Activated CD4-positive, alpha-beta memory T cell treated with anti-CD3 and anti-CD28 coated beads, Interleukin-2, amount 10 ng/mL, durations not matched to agents 7 days and 5 days (primary cell): ENCODE measurements around the gene MTG1. TPM values are rescaled to one million over a fixed set of nuclear protein-coding genes. Genes with fewer than 3 reads are reported as not detected.

Experiments
- CTCF ChIA-PET: fragments of 350-600 bp; sonication (Branson Sonifier 250); formaldehyde crosslinking; loops from one replicate; lab custom pipeline; 2021; ENCODE audit warnings: antibody characterized with exemption, inconsistent platforms; lab: Charles Lee
- POLR2A ChIA-PET: fragments of 350-600 bp; sonication (Branson Sonifier 250); formaldehyde crosslinking; loops from one replicate; lab custom pipeline; 2021; ENCODE audit warnings: antibody characterized with exemption; lab: Charles Lee
- DNase-seq: peaks from one replicate; pipeline ENCODE4 v3.0.0-alpha.2; 2020
- H3K27ac Mint-ChIP-seq: one replicate; pipeline ENCODE4 v1.8.0; 2021; ENCODE audit warnings: mild to moderate bottlenecking, mixed read lengths
- H3K27me3 Mint-ChIP-seq: one replicate; pipeline ENCODE4 v1.8.0; 2021; ENCODE audit warnings: mixed read lengths
- H3K36me3 Mint-ChIP-seq: one replicate; pipeline ENCODE4 v1.8.0; 2021; ENCODE audit warnings: low read depth, mixed read lengths
- H3K4me1 Mint-ChIP-seq: one replicate; pipeline ENCODE4 v1.8.0; 2021; ENCODE audit warnings: mixed read lengths
- H3K4me3 Mint-ChIP-seq: one replicate; pipeline ENCODE4 v1.8.0; 2021; ENCODE audit warnings: mild to moderate bottlenecking, mixed read lengths
- H3K9me3 Mint-ChIP-seq: one replicate; pipeline ENCODE4 v1.8.0; 2021; ENCODE audit warnings: mixed read lengths
- total RNA-seq, 2 experiments: library from RNA; stranded (reverse); gene quantifications; one replicate each; pipeline ENCODE4 v1.2.3, GENCODE V29; 2021

The MTG1 gene
- total RNA-seq, 2 experiments from 2014 or later = 41.7 to 42.2 TPM

DNA sequence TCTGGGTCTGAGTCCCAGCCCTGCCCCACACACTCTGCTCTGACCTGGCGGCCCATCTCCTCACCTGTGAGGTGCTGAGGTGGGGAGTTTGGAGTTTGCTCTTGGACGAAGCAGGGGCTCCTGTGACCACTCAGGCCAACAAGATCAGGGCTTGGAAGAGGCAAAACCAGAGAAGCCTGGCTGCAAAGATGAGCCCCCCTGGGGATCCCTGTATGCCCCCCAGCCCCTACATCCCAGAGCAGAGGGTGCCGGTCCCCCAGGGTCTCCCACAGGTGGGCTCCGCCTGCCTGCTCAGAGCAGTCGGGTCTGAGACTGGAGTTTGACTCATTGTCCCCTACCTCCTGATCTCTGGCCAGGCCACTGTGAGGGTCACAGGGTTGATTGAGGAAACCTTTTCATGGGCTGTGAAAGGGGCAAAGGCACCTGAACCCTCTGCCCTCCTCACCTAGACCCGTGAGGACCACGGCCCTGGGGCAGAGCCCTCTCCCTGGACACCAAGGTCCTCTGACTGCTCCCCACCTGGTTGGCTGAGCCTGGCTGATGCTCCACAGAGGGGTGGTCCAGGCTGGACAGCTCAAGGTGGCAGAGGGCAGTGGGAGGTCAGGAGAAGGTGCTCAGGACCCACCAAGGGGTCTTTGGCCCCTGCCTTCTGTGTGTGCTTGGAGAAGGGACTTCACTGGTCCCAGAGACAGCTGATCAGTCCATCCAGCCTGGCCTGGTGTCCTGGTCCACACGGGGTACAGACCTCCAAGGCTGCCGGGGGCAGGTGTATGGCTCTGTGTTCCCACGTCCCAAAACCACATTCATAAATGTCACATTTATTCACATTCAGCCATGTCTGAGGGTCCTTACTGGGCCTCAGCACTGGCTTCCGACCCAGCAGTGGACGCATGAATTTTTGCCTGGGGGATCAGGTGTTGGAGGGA, 50.6 kb downstream of the MTG1 start:
- H3K27ac Mint-ChIP-seq = no peak overlapping the region
- POLR2A ChIA-PET = no interaction called here
- H3K4me1 Mint-ChIP-seq = peaks cover 24% of the 10 kb centered on the region
- peaks cover 16% of the 10 kb centered on the region for H3K27me3 Mint-ChIP-seq
- peaks cover 31% of the 10 kb centered on the region for H3K36me3 Mint-ChIP-seq
- H3K4me3 Mint-ChIP-seq = no peak overlapping the region
- CTCF ChIA-PET = interaction anchor here (0.5 to 0.8 kb wide), 2 partner anchors 48 to 114 kb away, joined by 3 to 9 read pairs; no protein-coding TSS in a partner anchor
- no peak for DNase-seq
- H3K9me3 Mint-ChIP-seq = peaks cover 36% of the 10 kb centered on the region

DNA sequence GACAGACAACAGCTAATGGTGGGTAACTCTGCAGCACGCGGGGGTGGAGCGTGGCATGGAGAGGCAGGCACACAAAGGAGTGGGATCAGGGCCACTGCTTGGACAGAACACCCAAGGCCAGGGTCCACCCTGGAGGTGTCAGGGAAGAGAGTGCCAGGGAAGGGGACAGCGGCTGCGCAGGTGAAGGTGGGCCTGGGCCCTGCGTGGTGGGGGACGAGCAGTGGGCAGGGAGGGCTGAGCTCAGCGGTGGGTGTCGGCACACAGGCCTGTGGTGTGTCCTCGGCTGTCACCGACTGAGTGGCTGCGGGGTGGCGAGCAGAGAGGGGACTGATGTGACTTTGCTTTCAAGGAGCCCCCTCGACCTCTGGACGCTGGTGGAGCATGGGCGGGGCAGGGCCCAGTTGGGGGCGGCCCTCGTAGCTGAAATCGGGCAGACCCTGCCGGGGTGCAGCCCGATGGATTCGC, 51.3 kb downstream of the MTG1 start:
- Mint-ChIP-seq H3K36me3 (peaks cover 31% of the 10 kb centered on the region), H3K4me3 (no peak overlapping the region), H3K27me3 (peaks cover 16% of the 10 kb centered on the region), H3K9me3 (peaks cover 36% of the 10 kb centered on the region), H3K27ac (no peak overlapping the region), H3K4me1 (peaks cover 22% of the 10 kb centered on the region)
- ChIA-PET CTCF (interaction anchor here (0.5 to 0.8 kb wide), 2 partner anchors 47 to 115 kb away, joined by 3 to 9 read pairs; no protein-coding TSS in a partner anchor), POLR2A (no interaction called here)
- DNase-seq = no peak

DNA sequence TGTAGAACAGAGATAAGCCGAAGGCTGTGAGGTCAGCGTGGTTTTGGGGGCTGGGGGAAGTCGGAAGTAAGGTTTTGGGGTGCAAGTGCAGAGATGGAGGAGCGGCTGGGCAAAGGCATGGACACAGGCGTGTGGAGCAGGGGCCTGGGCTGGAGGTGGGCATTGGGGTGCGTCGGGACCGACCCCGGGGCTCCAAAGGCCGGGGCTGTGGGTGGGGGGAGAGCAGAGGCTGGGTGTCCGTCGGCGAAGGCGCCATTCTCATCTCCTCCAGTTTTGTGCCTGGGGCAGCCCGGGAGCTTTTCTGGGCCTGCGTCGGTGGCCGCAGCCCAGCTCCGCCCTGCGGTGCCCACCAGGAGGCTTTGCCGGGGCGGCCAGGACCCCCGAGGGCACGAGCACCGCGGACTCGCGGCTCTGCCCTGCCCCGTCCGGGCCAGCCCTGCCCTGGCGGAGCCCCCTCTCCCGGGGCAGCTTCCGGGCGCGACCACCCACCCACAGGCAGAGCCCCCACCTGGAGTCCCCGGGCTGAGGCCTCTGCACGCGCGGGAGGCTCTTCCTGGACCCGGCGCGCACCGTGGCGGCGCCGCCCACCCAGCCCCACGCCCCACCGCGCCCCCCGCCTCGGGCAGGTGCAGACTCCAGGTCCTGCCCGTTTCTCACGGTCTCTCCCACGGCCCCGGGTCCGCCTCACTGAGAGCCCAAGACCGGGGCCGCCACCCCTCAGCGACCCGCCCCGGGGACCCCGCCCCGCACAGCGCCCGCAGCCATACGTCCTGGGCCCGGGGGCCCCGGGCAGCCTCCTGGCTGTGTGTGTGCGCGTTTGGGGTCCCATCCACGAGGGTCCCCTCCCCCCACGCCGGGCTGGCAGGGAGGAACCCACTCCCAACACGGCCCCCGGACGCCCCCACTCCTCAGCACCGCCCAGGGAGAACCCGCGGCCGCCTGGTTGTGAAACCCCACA, 52.1 kb downstream of the MTG1 start:
- POLR2A ChIA-PET = no interaction called here
- CTCF ChIA-PET = interaction anchor here (0.8 kb wide), 1 partner anchor 46 kb away, joined by 3 read pairs; no protein-coding TSS in a partner anchor
- H3K36me3 Mint-ChIP-seq = peaks cover 31% of the 10 kb centered on the region
- H3K27me3 Mint-ChIP-seq = peaks cover 16% of the 10 kb centered on the region
- H3K27ac Mint-ChIP-seq = no peak overlapping the region
- DNase-seq = no peak
- peaks cover 36% of the 10 kb centered on the region for H3K9me3 Mint-ChIP-seq
- H3K4me3 Mint-ChIP-seq = no peak overlapping the region
- H3K4me1 Mint-ChIP-seq = peaks cover 19% of the 10 kb centered on the region

DNA sequence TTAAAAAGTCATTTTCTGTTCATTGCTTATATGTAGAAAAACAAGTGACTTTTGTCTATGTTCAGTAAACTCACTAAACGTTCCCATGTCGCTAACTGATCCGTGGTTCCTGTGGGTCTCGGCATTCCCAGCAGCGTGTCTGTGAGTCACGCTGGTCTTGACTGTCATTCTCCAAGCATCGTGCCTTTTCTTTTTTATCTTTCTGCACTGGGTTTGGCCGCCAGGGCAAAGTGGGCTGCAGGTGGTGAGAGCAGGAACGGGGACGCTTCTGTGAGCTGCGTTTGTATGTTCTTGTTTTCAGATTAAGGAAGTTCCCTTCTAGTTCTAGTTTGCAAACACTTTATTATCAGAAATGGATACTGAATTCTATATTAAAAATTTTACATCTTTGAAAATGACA, 53.0 kb downstream of the MTG1 start:
- peaks cover 36% of the 10 kb centered on the region for H3K9me3 Mint-ChIP-seq
- ChIA-PET POLR2A (no interaction called here), CTCF (no interaction called here)
- no peak overlapping the region for H3K27ac Mint-ChIP-seq
- peaks cover 14% of the 10 kb centered on the region for H3K4me1 Mint-ChIP-seq
- no peak for DNase-seq
- peaks cover 31% of the 10 kb centered on the region for H3K36me3 Mint-ChIP-seq
- H3K27me3 Mint-ChIP-seq = peaks cover 16% of the 10 kb centered on the region
- no peak overlapping the region for H3K4me3 Mint-ChIP-seq

DNA sequence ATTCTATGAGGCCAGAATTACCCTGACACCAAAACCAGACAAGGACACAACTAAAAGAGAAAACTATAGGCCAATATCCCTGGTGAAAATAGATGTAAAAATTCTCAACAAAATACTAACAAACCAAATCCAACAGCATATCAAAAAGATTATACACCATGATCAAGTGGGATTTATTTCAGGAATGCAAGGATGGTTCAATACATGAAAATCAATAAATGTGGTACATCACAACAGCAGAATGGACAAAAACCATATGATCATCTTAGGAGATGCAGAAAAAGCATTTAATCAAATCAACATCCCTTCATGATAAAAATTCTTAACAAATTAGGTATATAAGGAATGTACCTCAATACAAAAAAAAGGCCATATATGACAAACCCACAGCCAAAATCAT, 54.2 kb downstream of the MTG1 start:
- no peak for DNase-seq
- Mint-ChIP-seq H3K4me3 (no peak overlapping the region), H3K4me1 (peaks cover 2% of the 10 kb centered on the region), H3K27ac (no peak overlapping the region), H3K27me3 (peaks cover 17% of the 10 kb centered on the region), H3K9me3 (peaks cover 36% of the 10 kb centered on the region), H3K36me3 (peaks cover 31% of the 10 kb centered on the region)
- ChIA-PET POLR2A (no interaction called here), CTCF (no interaction called here)

DNA sequence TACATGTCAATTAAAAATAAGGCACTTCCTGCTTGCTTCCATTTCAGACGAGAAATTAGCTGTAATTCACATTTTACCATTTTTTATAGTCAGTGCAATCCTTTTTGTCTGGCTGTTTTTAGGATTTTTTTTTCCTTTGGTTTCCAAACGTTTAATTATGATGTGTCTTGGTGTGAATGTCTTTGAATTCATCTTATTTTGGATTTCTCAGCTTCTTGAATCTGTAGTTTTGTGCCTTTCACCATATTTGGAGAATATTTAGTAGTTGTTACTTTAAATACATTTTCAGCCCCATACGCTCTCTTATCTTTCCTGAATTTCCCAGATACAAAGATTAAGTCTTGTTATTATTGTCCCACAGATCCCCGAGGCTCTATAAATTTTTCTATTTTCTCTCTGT, 57.4 kb downstream of the MTG1 start:
- Mint-ChIP-seq H3K4me3 (no peak overlapping the region), H3K27me3 (peaks cover 20% of the 10 kb centered on the region), H3K27ac (no peak overlapping the region), H3K36me3 (peaks cover 25% of the 10 kb centered on the region), H3K4me1 (peaks cover 2% of the 10 kb centered on the region), H3K9me3 (peaks cover 28% of the 10 kb centered on the region)
- CTCF ChIA-PET = interaction anchor here (1.2 to 1.4 kb wide), 2 partner anchors 13 to 69 kb away, joined by 4 to 5 read pairs; no protein-coding TSS in a partner anchor
- POLR2A ChIA-PET = interaction anchor here (1.2 kb wide), 1 partner anchor 9 kb away, joined by 3 read pairs; no protein-coding TSS in a partner anchor
- no peak for DNase-seq

DNA sequence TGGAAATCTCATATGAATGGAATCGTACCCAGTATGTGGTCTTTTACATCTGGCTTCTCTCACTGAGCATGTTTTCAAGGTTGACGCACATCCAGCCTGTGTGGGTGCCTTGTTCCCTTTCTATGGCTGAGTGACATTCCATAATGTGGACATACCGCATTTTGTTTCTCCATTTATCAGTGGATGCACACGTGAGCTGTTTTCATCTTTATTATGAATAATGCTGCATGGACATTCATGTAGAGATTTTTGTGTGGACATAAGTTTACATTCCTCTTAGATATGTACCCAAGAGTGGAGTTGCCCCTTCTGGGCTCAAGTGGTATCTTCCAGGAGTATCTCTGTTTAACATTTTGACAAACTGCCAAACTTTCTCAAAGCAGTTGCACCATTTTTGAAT, 58.5 kb downstream of the MTG1 start:
- peaks cover 17% of the 10 kb centered on the region for H3K36me3 Mint-ChIP-seq
- no peak for DNase-seq
- H3K4me3 Mint-ChIP-seq = no peak overlapping the region
- H3K4me1 Mint-ChIP-seq = peaks cover 2% of the 10 kb centered on the region
- ChIA-PET CTCF (no interaction called here), POLR2A (no interaction called here)
- no peak overlapping the region for H3K27ac Mint-ChIP-seq
- peaks cover 20% of the 10 kb centered on the region for H3K9me3 Mint-ChIP-seq
- peaks cover 18% of the 10 kb centered on the region for H3K27me3 Mint-ChIP-seq

DNA sequence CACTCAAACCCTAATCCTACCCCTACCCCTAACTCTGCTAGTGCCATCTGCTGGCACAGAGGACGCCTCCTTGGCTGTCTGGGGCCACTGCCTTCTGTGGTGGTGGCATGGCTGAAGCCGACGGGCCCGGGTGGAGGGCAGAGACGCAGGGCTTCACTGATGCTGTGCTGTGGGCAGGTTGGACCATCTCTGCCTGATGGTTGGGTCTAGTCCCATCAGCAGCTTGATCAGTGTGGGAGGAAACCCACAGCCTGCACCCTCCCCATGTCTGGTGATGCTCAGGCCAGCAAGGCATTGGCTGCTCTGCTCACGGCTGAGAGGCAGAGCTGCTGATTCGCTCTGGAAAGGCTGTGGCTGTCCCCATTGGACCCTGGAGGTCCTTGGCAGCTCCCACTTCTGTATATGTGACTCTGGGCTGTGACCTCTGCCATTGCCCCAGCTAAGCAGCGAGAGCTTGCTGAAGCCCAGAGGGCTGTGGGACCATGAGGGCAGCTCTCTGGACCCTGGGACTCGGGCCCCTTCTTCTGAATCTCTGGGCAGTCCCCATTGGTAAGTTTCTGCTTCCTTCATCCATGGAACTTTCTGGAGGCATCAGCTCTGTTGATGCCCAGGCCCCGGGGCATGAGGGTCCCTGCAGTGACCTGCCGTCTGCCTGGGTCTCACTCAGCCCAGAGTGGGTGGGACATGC, 59.7 kb downstream of the MTG1 start, which contains the start of gene SCART1:
SCART1 (plus strand) TSS at position 430 of the 688 bp plus-strand sequence; CDS start at position 483, 53 bp downstream.
- Mint-ChIP-seq H3K4me3 (peak within 1 kb of the TSS; percentile 32), H3K27ac (no peak within 1 kb of the TSS), H3K4me1 (peaks cover 2% of the 10 kb centered on the region), H3K27me3 (peaks cover 11% of the 10 kb centered on the region), H3K36me3 (peaks cover 7% of the 10 kb centered on the region), H3K9me3 (peaks cover 8% of the 10 kb centered on the region)
- CTCF ChIA-PET = interaction anchor here (0.6 to 1.0 kb wide), 2 partner anchors 15 to 22 kb away, joined by 3 read pairs; no protein-coding TSS in a partner anchor
- peak; percentile 31 for DNase-seq
- POLR2A ChIA-PET = no interaction called here

DNA sequence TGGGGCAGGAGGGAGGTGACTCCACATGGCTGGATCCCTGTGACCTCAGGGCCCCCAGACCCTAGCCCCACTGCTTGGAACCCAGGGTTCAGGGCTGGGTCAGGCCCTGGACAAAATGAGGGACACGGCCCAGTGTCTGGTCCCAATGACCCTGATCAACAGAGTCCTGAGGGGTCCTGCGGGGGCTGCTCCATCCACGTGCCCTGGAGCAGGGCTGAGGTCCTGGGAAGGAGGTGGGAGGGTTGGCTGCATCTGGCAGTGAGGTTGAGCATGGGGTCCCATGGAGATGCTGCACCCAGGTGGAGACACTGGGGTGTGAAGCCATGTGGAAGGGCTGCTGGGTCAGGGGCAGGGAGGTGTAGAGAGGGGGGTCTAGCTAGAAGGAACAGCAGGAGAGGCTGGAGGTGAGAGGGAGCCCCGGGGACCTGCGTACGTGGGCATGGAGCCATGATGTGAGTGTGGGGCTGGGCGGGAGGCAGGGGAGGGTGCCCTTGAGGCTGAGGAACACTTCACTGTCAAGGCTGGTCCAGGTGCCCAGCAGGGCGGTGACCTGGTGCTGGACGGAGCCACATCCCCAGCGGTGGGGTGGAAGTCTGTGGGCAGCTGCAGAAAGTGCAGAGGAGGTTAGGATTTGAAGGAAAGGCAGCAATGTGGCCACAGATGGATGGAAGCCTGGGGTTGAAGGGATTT, 60.4 kb downstream of the MTG1 start:
- peaks cover 2% of the 10 kb centered on the region for H3K36me3 Mint-ChIP-seq
- peaks cover 2% of the 10 kb centered on the region for H3K4me1 Mint-ChIP-seq
- CTCF ChIA-PET = interaction anchor here (1.0 kb wide), 1 partner anchor 16 kb away, joined by 3 read pairs; no protein-coding TSS in a partner anchor

DNA sequence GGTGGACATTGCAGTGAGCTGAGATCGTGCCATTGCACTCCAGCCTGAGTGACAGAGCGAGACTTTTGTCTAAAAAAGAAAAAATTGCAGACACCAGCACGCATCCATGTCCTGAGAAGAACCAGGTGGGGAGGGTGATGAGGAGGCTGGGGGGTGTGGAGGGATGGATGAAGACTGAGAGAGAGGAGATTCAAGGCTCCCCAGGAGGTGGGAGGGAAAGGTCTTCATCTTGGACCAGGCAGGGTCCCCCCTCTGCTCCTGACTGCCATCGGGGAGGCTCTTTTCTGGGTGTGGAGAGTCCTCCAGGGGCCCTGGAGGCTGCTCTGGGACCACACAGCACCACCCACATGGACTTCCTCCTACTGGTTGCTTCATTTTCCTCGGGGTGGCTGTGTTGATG, 61.2 kb downstream of the MTG1 start:
- Mint-ChIP-seq H3K9me3 (no peaks in the 10 kb centered on the region), H3K4me1 (peaks cover 2% of the 10 kb centered on the region), H3K4me3 (no peak overlapping the region), H3K36me3 (no peaks in the 10 kb centered on the region), H3K27me3 (peaks cover 4% of the 10 kb centered on the region), H3K27ac (no peak overlapping the region)
- ChIA-PET POLR2A (no interaction called here), CTCF (no interaction called here)
- DNase-seq = no peak

More for the DNA sequence above, 60.4 kb downstream of the MTG1 start:
- Mint-ChIP-seq H3K9me3 (peaks cover 2% of the 10 kb centered on the region), H3K27ac (no peak overlapping the region), H3K27me3 (peaks cover 6% of the 10 kb centered on the region), H3K4me3 (peak overlapping the region; percentile 32)
- no peak for DNase-seq
- POLR2A ChIA-PET = no interaction called here

DNA sequence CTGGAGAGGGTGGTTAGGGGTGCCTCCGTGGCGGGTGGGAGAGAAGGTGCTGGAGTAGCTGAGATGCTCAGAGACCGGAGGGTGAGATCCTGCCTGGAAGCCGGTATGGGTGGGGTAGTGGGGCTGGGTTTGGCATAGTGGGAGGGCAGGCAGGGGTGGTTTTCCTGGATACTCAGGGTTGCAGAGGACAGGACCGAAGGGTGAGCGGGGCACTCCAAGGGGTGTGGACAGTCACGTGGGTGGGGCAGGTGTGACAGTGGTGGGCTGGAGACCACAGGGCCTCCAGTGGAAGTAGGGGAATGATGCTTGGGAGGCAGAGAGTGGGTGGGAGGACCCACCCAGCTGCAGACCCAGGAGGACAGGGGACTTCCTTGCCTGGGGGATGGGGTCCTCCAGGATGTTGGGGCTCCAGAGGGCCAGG, 61.7 kb downstream of the MTG1 start:
- no peaks in the 10 kb centered on the region for H3K9me3 Mint-ChIP-seq
- ChIA-PET POLR2A (no interaction called here), CTCF (no interaction called here)
- DNase-seq = peak; percentile 14
- no peak overlapping the region for H3K4me3 Mint-ChIP-seq
- peaks cover 2% of the 10 kb centered on the region for H3K4me1 Mint-ChIP-seq
- peaks cover 4% of the 10 kb centered on the region for H3K27me3 Mint-ChIP-seq
- H3K36me3 Mint-ChIP-seq = no peaks in the 10 kb centered on the region
- no peak overlapping the region for H3K27ac Mint-ChIP-seq
